SU-DHL-6 (cell line): ENCODE results near the gene NTM.

ENCODE experiments used
- CTCF ChIP-seq: fragments of 200-600 bp; sonication (generic); IDR thresholded peaks from one replicate; pipeline ENCODE4 v1.5.1; 2017; ENCODE audit warnings: antibody characterized with exemption, mild to moderate bottlenecking, low read length, moderate library complexity; ENCODE audit not compliant: insufficient read depth, poor library complexity, severe bottlenecking
- EZH2phosphoT487 ChIP-seq: fragments of 200-600 bp; sonication (generic), shearing (Covaris generic); conservative IDR thresholded peaks from 2 replicates; pipeline ENCODE4 v1.6.1; 2018; ENCODE audit warnings: mild to moderate bottlenecking, antibody characterized with exemption, low read length, moderate library complexity, mixed read lengths

GRCh38 chr11:132082566-132082965, 712.2 kb downstream of the NTM start:
- TF ChIP-seq CTCF = no peak
- TF ChIP-seq EZH2phosphoT487 = no peak
